H1 (cell line): Measurements from ENCODE around the gene GABRA4. TPM values are rescaled to one million over a fixed set of nuclear protein-coding genes. Genes with fewer than 3 reads are reported as not detected.

Source experiments
- CEBPB ChIP-seq: IDR thresholded peaks from 2 replicates; pipeline ENCODE4 v1.6.1; 2012; ENCODE audit warnings: low read depth, low read length
- CHD7 ChIP-seq: fragments of 300-600 bp; sonication (generic); IDR thresholded peaks from 2 replicates; pipeline ENCODE4 v1.7.1; 2012; ENCODE audit warnings: low read length, moderate library complexity, mild to moderate bottlenecking, inconsistent platforms; ENCODE audit not compliant: insufficient replicate concordance
- MAX ChIP-seq: IDR thresholded peaks from 2 replicates; pipeline ENCODE4 v1.6.1; 2012; ENCODE audit warnings: inconsistent platforms
- SIRT6 ChIP-seq: IDR thresholded peaks from one replicate; pipeline ENCODE4 v1.7.1; 2012; ENCODE audit warnings: low read length, inconsistent platforms
- TAF7 ChIP-seq: optimal IDR thresholded peaks from 2 replicates; pipeline ENCODE3; 2011; ENCODE audit warnings: low read depth, mild to moderate bottlenecking, inconsistent platforms, low read length, moderate library complexity, borderline replicate concordance
- USF2 ChIP-seq: IDR thresholded peaks from 2 replicates; pipeline ENCODE4 v1.6.1; 2011; ENCODE audit warnings: low read length, improper control_type of control experiment
- polyA plus RNA-seq, 7 experiments: library from polyadenylated mRNA; depleted of rRNA in 3 of 7; stranded (reverse) in 5 of 7; unstranded in 2 of 7; fragments of >200 nt in 5 of 7; fragments of 200-250 nt in 2 of 7; gene quantifications; 1 replicate in 5 of 7; 2 replicates in 1 of 7; 4 replicates in 1 of 7; pipeline versions ENCODE4 v1.2.1 to v1.2.3, GENCODE V29; 2011 to 2013; ENCODE audit warnings: missing spikeins in 2 of 7, mixed read lengths in 2 of 7
- total RNA-seq: library from RNA; stranded (reverse); fragmentation: NEBNext Ultra II Directional; extraction: Animal tissue kit (Norgen Biotek cat#: 25700); gene quantifications from 2 replicates; pipeline ENCODE4 v1.2.1, GENCODE V29; 2021

Gene GABRA4
- total and polyA plus RNA-seq, 2 of the 8 experiments (the other 6 are each of a cell fraction or from before 2014, with no cell fraction given), result 0.09 to 0.37 TPM

- TF ChIP-seq CHD7 (no peak), TAF7 (no peak), MAX (no peak), SIRT6 (no peak), USF2 (no peak), CEBPB (no peak)
- TF ChIP-seq, all 59 proteins: peak for 0
Measured at GRCh38 chr4:47000406-47000805, 7.0 kb upstream of the GABRA4 start (continued).
